SU-DHL-6 (cell line): Measurements from ENCODE around the gene CIAO2A.

Source experiments
- CTCF ChIP-seq: fragments of 200-600 bp; sonication (generic); IDR thresholded peaks from one replicate; pipeline ENCODE4 v1.5.1; 2017; ENCODE audit warnings: antibody characterized with exemption, mild to moderate bottlenecking, low read length, moderate library complexity; ENCODE audit not compliant: insufficient read depth, poor library complexity, severe bottlenecking
- EZH2phosphoT487 ChIP-seq: fragments of 200-600 bp; sonication (generic), shearing (Covaris generic); conservative IDR thresholded peaks from 2 replicates; pipeline ENCODE4 v1.6.1; 2018; ENCODE audit warnings: mild to moderate bottlenecking, antibody characterized with exemption, low read length, moderate library complexity, mixed read lengths

GRCh38 chr15:64051407-64052259 is 42.0 kb downstream of the CIAO2A start:
- TF ChIP-seq CTCF = no peak
- TF ChIP-seq EZH2phosphoT487 = no peak
